ENCODE measurements around the gene GATA2.

The GATA2 gene

GRCh38 chr3:128472449-128473179 is 20.4 kb downstream of the GATA2 start:
- no peak for DNase-seq

- DNase-seq = no peak
Measured at GRCh38 chr3:128471720-128472119, 21.3 kb downstream of the GATA2 start.

- DNase-seq = no peak
Measured at GRCh38 chr3:128471110-128471509, 21.9 kb downstream of the GATA2 start.

GRCh38 chr3:128470134-128470899 is 22.7 kb downstream of the GATA2 start:
- no peak for DNase-seq

- no peak for DNase-seq
Measured at GRCh38 chr3:128469556-128469955, 23.4 kb downstream of the GATA2 start.

- DNase-seq = no peak
Measured at GRCh38 chr3:128468791-128469527, 24.0 kb downstream of the GATA2 start.

GRCh38 chr3:128468285-128468790 is 24.7 kb downstream of the GATA2 start:
- no peak for DNase-seq

GRCh38 chr3:128466840-128467541 is 26.0 kb downstream of the GATA2 start, which contains the start of gene DNAJB8:
DNAJB8 (minus strand) TSS chr3:128466890; CDS start chr3:128463245, 3,645 bp downstream.
- DNase-seq = no peak

GRCh38 chr3:128464702-128465101 is 28.3 kb downstream of the GATA2 start:
- DNase-seq = no peak

- DNase-seq = no peak
Measured at GRCh38 chr3:128464188-128464587, 28.8 kb downstream of the GATA2 start.

GRCh38 chr3:128463771-128464170 is 29.2 kb downstream of the GATA2 start:
- DNase-seq = no peak

- DNase-seq = no peak
Measured at GRCh38 chr3:128463354-128463753, 29.6 kb downstream of the GATA2 start.

- no peak for DNase-seq
Measured at GRCh38 chr3:128462931-128463330, 30.1 kb downstream of the GATA2 start.

- no peak for DNase-seq
Measured at GRCh38 chr3:128462341-128462910, 30.6 kb downstream of the GATA2 start.

GRCh38 chr3:128461731-128462130 is 31.3 kb downstream of the GATA2 start:
- no peak for DNase-seq

GRCh38 chr3:128459461-128459820 is 33.6 kb downstream of the GATA2 start:
- no peak for DNase-seq

- no peak for DNase-seq
Measured at GRCh38 chr3:128458746-128459460, 34.1 kb downstream of the GATA2 start.

GRCh38 chr3:128457937-128458336 is 35.1 kb downstream of the GATA2 start:
- DNase-seq = no peak

- DNase-seq = no peak
Measured at GRCh38 chr3:128456776-128457715, 36.0 kb downstream of the GATA2 start.
